ENCODE data around the gene NBAS.

DNA sequence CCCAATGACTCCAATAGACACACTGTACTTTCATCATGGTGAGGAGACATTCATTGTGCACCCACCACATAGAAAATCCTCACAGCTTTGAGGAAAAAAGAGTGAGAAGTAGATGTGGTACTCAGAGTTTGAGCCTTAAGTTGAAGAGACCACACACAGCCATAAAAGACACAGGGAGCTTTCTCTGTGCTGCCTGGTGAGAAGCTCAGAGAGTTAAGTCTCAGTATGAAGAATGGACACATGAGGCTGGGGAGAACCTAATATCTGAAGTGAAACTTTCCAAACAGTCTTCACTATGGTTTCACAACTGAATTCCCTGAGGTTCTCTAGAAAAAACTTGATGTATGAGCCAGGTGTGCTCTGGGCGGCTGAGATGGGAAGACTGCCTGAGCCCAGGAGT lies 237.9 kb downstream of the NBAS start:
- TF ChIP-seq, protein P1, sequence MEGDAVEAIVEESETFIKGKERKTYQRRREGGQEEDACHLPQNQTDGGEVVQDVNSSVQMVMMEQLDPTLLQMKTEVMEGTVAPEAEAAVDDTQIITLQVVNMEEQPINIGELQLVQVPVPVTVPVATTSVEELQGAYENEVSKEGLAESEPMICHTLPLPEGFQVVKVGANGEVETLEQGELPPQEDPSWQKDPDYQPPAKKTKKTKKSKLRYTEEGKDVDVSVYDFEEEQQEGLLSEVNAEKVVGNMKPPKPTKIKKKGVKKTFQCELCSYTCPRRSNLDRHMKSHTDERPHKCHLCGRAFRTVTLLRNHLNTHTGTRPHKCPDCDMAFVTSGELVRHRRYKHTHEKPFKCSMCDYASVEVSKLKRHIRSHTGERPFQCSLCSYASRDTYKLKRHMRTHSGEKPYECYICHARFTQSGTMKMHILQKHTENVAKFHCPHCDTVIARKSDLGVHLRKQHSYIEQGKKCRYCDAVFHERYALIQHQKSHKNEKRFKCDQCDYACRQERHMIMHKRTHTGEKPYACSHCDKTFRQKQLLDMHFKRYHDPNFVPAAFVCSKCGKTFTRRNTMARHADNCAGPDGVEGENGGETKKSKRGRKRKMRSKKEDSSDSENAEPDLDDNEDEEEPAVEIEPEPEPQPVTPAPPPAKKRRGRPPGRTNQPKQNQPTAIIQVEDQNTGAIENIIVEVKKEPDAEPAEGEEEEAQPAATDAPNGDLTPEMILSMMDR (IDR thresholded peaks at IDR 0.05; ENCODE audit: extremely low read depth in 1 of 2, insufficient read depth in 1 of 2, low read depth in 1 of 2, low read length in 2 of 2) = no peak
- no peak for TF ChIP-seq GATA2 (IDR thresholded peaks at IDR 0.05; ENCODE audit: insufficient read depth, insufficient read length, low read depth, low read length)
- TF ChIP-seq POLR2A (IDR thresholded peaks at IDR 0.05; ENCODE audit: low read depth, low read length) = no peak
- TF ChIP-seq FOS (IDR thresholded peaks at IDR 0.05; ENCODE audit: borderline replicate concordance, insufficient read depth, low read length) = no peak

All from endothelial cell of umbilical vein (primary cell).